Neuron (in vitro differentiated cells): ENCODE data around the gene TRIO.

Source experiments
- H2AFZ ChIP-seq: one replicate; pipeline ENCODE4 v1.6.1; 2013; ENCODE audit warnings: low read depth, mild to moderate bottlenecking, inconsistent platforms, low read length, moderate library complexity
- H3K27me3 ChIP-seq: one replicate; pipeline ENCODE4 v1.6.1; 2013; ENCODE audit warnings: low read length; ENCODE audit not compliant: insufficient read depth
- H3K36me3 ChIP-seq: one replicate; pipeline ENCODE4 v1.6.1; 2013; ENCODE audit warnings: low read length; ENCODE audit not compliant: insufficient read depth
- H3K4me1 ChIP-seq: one replicate; pipeline ENCODE4 v1.6.1; 2013; ENCODE audit warnings: low read length; ENCODE audit not compliant: insufficient read depth
- H3K4me3 ChIP-seq: 2 replicates; pipeline ENCODE4 v1.5.1; 2013; ENCODE audit warnings: mild to moderate bottlenecking, low read length, moderate library complexity
- H3K9me3 ChIP-seq: one replicate; pipeline ENCODE4 v1.6.1; 2013; ENCODE audit warnings: low read length

Gene TRIO

GRCh38 chr5:14439087-14439871 is 296.1 kb downstream of the TRIO start:
- peaks cover 29% of the 10 kb centered on the region for H3K4me1 ChIP-seq

GRCh38 chr5:14440223-14440581 is 297.1 kb downstream of the TRIO start:
- Histone ChIP-seq H3K36me3 (no peaks in the 10 kb centered on the region), H3K27me3 (no peaks in the 10 kb centered on the region), H3K4me1 (peaks cover 35% of the 10 kb centered on the region), H2AFZ (no peak overlapping the region), H3K4me3 (peak overlapping the region; percentile 47), H3K9me3 (no peaks in the 10 kb centered on the region)

More at GRCh38 chr5:14439087-14439871, 296.1 kb downstream of the TRIO start:
- Histone ChIP-seq H3K9me3 (no peaks in the 10 kb centered on the region), H3K36me3 (no peaks in the 10 kb centered on the region), H3K27me3 (no peaks in the 10 kb centered on the region), H3K4me3 (no peak overlapping the region), H2AFZ (no peak overlapping the region)

GRCh38 chr5:14440582-14441431 is 297.7 kb downstream of the TRIO start:
- Histone ChIP-seq H2AFZ (no peak overlapping the region), H3K27me3 (no peaks in the 10 kb centered on the region), H3K36me3 (no peaks in the 10 kb centered on the region), H3K9me3 (no peaks in the 10 kb centered on the region), H3K4me3 (peak overlapping the region; percentile 47), H3K4me1 (peaks cover 41% of the 10 kb centered on the region)

DNA sequence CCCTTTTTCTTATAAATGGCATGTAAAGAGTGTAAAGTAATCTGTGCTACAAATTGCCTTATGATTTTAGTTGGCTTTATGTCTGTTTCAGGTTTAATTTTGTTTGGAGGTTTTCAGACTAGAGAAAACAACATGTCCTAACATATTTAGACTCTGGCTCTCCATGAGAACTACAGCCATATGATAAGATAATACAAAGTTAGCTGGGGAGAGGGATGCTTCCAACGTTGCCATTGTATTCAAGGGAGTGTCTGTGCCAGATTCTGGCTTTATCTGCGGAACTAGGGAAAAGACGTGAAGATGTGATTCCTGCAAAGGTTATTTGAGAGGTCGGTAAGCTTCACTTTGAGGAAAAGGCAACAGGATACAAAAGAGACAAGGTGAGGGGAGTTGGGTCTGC is 298.5 kb downstream of the TRIO start:
- Histone ChIP-seq H3K4me3 (peak overlapping the region; percentile 47), H2AFZ (no peak overlapping the region), H3K4me1 (peaks cover 48% of the 10 kb centered on the region), H3K27me3 (no peaks in the 10 kb centered on the region), H3K9me3 (no peaks in the 10 kb centered on the region), H3K36me3 (no peaks in the 10 kb centered on the region)

DNA sequence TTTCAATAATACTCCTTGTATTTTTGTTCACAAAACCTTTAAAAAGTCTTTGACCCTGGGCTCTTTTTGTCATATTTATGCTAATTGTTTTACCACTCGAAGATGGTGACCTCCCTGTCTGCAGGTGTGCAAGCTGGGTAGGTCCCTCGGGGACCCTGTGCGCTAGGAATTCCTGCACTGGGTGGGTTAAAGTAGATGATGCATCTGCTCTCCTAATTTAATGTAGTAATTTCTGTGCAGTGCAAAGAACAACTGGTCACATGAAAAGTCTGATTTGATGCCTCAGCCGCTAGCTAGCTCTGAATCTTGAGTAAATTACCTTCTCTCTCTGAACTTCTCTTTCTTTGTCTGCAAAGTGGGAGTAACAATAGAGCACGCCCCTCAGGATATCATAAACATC is 299.4 kb downstream of the TRIO start:
- Histone ChIP-seq H2AFZ (no peak overlapping the region), H3K4me3 (no peak overlapping the region), H3K27me3 (no peaks in the 10 kb centered on the region), H3K9me3 (no peaks in the 10 kb centered on the region), H3K36me3 (no peaks in the 10 kb centered on the region), H3K4me1 (peaks cover 48% of the 10 kb centered on the region)

DNA sequence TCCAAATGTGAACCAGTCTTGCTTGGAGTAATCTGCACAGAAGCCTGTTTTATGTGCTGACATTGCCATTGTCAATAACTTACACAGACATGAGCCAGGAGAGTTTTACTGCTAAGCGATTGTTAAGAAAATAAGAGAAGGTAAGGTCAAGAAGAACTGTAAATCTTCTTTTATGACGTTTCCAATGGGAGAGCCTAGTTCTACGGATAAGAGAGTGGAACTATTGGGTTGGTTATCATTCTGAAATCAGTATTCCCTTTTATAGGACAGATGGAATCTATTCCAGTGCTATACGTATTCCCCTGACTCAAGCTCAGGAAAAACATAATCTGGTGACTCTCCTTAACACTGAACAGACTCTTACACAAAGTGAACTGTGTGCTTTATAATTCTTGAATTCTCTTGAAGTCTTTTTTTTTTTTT is 300.5 kb downstream of the TRIO start:
- H3K4me1 ChIP-seq: peaks cover 56% of the 10 kb centered on the region
- no peaks in the 10 kb centered on the region for H3K36me3 ChIP-seq
- H3K9me3 ChIP-seq: no peaks in the 10 kb centered on the region
- H2AFZ ChIP-seq: no peak overlapping the region
- no peak overlapping the region for H3K4me3 ChIP-seq
- no peaks in the 10 kb centered on the region for H3K27me3 ChIP-seq

DNA sequence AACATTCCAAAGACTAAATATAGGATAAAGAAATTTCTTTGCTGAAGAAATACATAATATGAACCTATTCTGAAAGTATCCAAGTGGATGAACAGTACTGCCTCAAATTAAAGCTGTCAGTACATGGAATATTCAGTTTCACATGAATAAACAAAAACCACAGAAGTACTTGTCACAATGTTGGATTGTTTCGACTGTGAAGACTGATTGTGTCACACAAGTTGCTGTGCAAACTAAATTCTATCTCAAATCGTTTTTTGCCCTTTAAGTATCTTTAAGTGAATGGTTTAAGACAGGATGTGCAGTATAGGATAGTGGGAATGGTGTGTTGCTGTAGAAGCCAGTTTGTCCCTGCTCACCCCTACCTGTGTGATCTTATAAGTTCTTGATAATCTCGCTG is 301.0 kb downstream of the TRIO start:
- no peaks in the 10 kb centered on the region for H3K9me3 ChIP-seq
- no peaks in the 10 kb centered on the region for H3K36me3 ChIP-seq
- no peak overlapping the region for H3K4me3 ChIP-seq
- peaks cover 56% of the 10 kb centered on the region for H3K4me1 ChIP-seq
- H3K27me3 ChIP-seq: no peaks in the 10 kb centered on the region
- H2AFZ ChIP-seq: no peak overlapping the region

DNA sequence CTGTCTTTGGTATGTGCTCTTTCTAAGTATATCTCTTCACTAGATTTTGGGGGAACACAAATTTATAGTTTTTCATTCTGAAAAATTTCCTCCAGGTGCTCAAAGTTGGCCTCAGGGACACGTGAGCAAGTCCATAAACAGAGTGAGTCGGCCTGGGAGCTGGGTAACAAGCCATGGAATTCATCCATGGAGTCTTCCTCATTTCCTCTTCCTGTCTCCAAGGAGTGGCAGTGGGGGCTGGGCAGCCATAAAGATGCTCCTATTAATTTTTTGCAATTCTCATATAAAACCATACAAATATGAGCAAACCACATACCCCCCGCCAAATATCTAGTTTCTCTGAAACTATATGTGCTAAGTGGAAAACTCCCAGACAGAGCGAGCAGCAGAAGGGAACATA is 301.9 kb downstream of the TRIO start:
- Histone ChIP-seq H2AFZ (no peak overlapping the region), H3K4me3 (no peak overlapping the region), H3K4me1 (peaks cover 59% of the 10 kb centered on the region), H3K27me3 (no peaks in the 10 kb centered on the region), H3K9me3 (no peaks in the 10 kb centered on the region), H3K36me3 (no peaks in the 10 kb centered on the region)

DNA sequence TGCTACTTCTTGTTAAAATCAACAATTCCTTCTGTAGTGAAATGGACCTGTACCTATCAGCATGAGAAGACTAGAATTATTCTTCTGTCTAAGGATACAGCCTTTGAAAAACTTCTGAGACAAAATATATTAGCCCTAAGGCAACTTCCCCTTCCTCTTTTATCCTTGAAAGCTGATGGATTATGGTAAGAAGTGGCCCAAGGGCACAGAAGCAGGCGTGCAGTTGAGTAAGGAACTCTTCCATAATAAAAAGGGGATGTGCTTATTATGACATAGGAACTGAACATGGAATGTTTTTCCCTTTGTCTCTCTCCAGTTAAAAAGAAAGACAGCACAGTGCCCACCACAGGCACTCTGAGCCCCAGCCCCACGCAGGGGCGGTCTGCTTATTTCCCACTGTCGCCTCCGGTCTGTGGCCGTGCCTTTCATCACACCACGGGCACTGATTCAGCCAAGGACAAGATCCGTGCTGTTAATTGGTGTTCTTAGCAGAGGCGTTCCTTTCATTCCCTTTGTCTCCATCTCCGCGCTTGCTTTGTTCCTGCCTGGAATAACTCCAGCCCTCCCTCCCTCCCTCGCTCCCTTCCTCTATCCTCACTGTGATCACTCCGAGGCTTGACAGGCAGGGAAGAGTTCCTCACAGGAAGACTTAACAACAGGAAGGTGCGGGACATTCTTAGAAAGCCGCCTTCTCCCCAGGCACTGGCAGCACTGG is 302.6 kb downstream of the TRIO start:
- Histone ChIP-seq H3K9me3 (no peaks in the 10 kb centered on the region), H3K36me3 (peaks cover 5% of the 10 kb centered on the region), H3K4me3 (peak overlapping the region; percentile 37), H3K27me3 (no peaks in the 10 kb centered on the region), H2AFZ (no peak overlapping the region), H3K4me1 (peaks cover 59% of the 10 kb centered on the region)

DNA sequence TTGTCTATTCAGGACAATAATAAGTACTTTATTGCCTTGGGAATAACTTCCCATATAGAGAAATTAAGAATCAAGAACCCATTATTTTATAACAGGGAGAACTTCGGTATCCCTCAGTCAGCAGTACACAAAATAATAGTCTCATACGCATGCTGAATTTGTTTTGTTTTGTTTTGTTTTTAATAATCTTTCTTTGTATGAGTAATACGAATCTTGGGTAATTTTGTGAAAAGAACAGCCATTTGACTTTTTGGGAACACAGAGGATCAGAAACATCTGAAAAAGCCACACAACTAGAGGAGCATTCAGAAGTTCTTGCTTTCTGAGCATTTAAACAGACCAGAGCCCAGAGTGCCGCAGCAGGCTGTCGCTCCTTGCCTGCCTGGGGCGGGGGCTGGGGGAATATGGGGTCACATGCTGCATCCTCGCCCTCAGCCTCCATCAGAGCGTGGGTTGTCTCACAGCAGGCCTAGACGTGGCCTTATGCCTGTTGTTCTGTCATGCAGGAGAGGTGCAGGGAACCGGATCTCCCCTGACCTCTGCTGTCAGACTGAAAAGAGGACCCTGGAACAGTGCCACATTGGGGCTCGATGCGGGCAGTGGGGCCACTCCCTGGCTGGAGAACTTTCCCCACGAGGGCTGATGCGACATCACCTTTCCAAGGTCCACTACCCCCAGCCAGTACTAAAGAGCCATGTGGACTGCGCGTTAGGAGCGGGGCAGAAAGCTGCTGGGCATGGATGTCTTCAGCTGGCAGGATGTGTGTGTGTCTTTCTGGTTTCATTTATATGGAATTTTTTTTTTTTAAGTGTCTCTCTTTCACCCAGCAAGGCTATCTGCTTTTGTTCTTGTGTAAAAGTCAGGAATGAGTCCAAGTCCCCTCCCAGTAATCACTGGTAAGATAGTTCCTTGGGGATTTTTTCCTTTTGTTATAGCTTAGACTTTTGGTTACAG is 305.1 kb downstream of the TRIO start:
- no peaks in the 10 kb centered on the region for H3K27me3 ChIP-seq
- H3K36me3 ChIP-seq: peaks cover 5% of the 10 kb centered on the region
- H3K4me1 ChIP-seq: peaks cover 57% of the 10 kb centered on the region
- H3K9me3 ChIP-seq: no peaks in the 10 kb centered on the region
- H2AFZ ChIP-seq: no peak overlapping the region
- H3K4me3 ChIP-seq: no peak overlapping the region

GRCh38 chr5:14449052-14449661 is 306.0 kb downstream of the TRIO start:
- Histone ChIP-seq H3K4me1 (peaks cover 57% of the 10 kb centered on the region), H2AFZ (no peak overlapping the region), H3K4me3 (no peak overlapping the region), H3K9me3 (no peaks in the 10 kb centered on the region), H3K36me3 (peaks cover 7% of the 10 kb centered on the region), H3K27me3 (no peaks in the 10 kb centered on the region)

DNA sequence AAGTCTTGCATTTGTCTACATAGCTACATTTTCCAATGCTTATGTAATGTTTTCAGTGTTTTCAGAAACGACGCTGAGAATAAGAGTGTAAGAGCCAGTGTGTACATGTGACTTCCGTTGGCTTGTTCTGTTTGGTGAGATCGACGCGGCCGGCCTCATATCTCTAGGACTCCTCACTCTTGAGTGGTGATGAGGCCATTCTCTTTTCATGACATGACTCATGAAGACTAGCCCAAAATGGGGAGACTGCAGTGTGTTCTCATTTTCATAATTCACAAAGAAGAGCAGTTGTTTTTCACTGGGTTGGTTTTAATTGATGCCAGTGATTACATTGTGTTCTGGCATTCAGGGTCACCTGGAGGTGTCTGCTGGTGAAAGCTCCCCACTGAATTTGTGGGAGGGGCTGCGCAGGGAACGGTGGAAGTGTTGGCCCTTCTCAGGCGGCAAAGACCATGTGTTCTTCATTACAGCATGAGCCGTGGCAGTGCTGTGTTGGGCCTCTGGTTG is 306.9 kb downstream of the TRIO start:
- no peak overlapping the region for H3K4me3 ChIP-seq
- peaks cover 3% of the 10 kb centered on the region for H3K9me3 ChIP-seq
- H2AFZ ChIP-seq: no peak overlapping the region
- H3K27me3 ChIP-seq: no peaks in the 10 kb centered on the region
- peaks cover 11% of the 10 kb centered on the region for H3K36me3 ChIP-seq
- H3K4me1 ChIP-seq: peaks cover 51% of the 10 kb centered on the region
